ENCODE measurements around the gene PM20D1.
"Not testable (repeated sequence)": the region's sequence is repeated elsewhere in the genome, so short reads cannot be mapped to it uniquely, and the experiment has no call there.

The PM20D1 gene

DNA sequence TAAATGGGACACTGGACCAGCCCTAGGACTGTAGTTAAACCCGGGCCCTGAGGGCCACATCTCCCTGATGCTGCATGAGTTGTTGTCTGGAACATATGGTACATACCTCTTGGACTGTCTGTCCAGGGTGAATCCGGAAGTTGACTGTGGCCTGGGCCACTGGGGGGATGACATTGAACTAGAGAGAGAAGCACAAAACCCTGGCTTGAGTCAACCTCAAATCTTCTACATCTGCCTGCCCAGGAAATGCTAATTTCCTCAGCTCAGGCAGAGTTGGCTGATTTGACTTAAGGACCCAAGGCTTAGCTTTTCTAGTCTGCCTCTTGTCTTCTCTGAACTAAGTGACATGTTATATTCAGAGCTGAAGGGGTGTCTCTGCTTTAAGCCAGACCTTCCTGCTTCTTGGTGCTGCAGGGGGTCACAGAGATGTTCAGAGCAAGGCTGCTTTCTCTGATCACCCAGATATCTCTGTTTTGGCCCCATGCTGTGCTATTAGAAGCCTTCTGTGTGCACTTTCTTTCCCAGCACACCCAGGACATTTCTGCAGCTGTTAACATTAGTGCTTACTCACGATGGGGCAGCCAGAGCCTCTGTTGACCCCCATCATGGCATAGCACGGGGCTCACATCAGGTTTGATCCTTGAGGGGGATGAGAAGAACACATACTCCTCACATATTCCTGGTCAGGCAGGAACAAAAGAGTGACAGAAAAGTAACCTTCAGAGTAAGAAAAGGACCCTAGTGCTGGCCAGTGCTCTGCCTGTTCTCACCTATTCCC, 9.6 kb downstream of the PM20D1 start:
- DNase-seq (ENCODE audit: low read depth): no peak

GRCh38 chr1:205837382-205837970, 12.5 kb downstream of the PM20D1 start:
- no peak for DNase-seq (ENCODE audit: low read depth)

- DNase-seq (ENCODE audit: low read depth): no peak
Observed at GRCh38 chr1:205834751-205835150, 15.2 kb downstream of the PM20D1 start.

- DNase-seq (ENCODE audit: low read depth): no peak
Observed at GRCh38 chr1:205832326-205832751, 17.6 kb downstream of the PM20D1 start.

DNA sequence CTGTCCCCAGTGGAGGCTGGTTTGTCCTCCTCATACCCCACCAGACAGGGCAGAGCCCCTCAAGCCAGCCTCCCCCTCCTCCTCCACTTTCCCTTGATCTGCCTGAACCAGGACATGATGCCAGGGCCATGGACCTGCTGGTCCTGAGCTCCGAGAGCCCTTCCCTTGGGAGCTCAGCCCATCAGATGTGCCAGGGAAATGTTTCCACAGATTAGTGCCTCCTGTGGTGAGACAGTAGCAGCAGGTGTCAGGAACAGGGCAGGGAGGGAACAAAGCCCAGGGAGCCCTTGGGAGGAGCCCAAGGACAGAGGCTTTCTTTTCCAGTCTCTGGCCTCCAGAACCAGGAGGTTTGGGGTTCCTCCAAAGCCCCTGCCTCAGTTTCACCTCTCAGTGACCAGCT, 22.3 kb downstream of the PM20D1 start:
- DNase-seq (ENCODE audit: low read depth): no peak

DNA sequence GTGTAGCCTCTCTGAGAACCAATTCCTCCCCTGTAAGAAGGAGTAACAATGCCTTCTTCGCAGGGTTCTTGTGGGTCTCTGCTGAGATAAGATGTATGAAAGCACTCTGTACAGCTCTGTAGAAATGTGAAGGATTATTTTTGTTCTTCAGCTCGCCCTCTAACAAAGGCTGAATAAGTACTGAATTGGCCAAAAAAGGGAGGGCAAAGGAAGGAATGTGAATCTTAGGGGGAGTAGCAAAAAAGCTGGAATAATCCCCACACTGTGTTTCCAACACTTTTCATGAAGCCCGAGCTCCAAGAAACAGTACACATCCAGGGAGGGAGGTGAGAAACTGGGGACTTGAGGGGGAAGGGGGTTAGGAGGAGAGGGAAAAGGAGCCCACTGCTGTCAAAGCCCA, 22.9 kb downstream of the PM20D1 start:
- DNase-seq (ENCODE audit: low read depth): no peak

DNA sequence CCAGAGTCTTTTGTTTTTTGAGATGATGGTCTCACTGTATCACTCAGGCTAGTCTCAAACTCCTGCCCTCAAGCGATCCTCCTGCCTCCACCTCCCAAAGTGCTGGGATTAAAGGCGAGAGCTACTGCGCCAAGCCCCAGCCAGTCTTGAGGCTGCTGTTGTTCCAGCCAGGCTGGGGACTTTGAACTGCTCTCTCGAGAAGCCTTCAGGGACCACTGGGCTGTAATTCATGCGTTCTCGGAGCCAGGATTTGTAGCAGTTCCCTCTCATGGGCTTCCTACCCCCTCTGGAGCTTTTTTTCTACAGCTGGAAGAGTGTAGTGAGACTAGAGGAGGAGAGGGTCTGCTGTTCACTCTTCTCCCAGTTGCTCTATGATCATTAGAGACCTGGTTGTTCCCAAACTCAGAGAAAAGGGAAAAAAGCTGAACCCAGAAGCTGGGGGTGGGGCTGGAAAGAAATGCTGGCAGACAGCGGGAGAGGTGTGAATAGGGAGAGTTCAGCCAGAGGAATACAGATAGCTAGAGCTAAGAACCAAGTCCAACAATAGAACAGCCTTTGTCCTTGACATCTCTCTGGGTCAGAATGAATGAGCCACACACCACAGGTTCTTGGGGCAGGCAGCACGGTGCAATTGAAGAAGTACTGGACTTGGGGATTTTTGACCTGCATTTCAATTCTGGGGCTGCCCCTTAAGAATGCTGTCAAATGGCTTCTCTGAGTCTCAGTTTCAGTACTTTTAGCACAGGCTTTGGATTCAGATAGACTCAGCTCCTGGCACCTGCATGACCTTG, 23.7 kb downstream of the PM20D1 start:
- DNase-seq (ENCODE audit: low read depth): no peak

GRCh38 chr1:205824180-205824579, 25.8 kb downstream of the PM20D1 start:
- DNase-seq (ENCODE audit: low read depth): no peak

GRCh38 chr1:205823260-205823659, 26.7 kb downstream of the PM20D1 start:
- not testable (repeated sequence) for DNase-seq (ENCODE audit: low read depth)

DNA sequence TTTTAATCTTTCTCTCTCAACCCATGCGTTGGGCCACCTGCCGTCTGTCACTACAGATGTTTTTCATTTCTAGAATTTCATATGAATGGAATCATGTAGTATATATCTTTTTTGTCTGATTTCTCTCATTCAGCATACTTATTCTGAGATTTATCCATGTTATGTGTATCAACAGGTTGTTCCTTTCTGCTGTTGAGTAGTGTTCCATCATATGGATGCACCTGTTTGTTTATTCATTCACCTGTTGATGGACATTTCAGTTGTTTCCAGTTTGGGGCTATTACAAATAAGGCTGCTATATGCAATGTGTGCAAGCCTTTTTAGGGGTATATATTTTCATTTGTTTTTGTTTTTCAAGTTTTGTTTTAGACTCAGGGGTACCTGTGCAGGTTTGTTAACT, 27.5 kb downstream of the PM20D1 start:
- no peak for DNase-seq (ENCODE audit: low read depth)

DNA sequence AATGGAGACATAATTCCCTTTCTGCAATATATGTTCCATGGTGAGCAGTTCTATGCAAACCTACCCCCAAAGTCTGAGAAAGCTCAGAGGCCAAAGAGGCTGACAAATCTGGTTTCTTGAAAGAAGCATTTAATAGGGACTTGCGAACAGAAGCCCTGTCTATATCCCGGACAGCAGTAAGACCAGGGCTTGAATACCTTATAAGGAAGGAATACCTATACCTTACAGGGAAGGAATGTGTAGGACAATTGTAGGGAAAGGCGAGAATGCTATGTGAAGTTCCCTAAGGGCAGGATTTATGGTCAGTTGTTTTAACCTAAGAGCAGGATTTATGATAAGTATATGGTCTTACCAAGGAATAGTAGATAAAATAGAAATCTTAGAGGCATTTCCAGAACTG, 31.9 kb downstream of the PM20D1 start:
- no peak for DNase-seq (ENCODE audit: low read depth)

- no peak for DNase-seq (ENCODE audit: low read depth)
Observed at GRCh38 chr1:205817364-205817763, 32.6 kb downstream of the PM20D1 start.

- DNase-seq (ENCODE audit: low read depth): peak; percentile 22
Observed at GRCh38 chr1:205813755-205814058, 36.2 kb downstream of the PM20D1 start.

- DNase-seq (ENCODE audit: low read depth): peak; percentile 76
Observed at GRCh38 chr1:205812878-205813754, 36.8 kb downstream of the PM20D1 start, which contains the start of gene SLC41A1. Gene SLC41A1, minus strand, starts transcription at chr1:205813198. Its CDS starts 2,757 bp downstream, at chr1:205810441.

DNA sequence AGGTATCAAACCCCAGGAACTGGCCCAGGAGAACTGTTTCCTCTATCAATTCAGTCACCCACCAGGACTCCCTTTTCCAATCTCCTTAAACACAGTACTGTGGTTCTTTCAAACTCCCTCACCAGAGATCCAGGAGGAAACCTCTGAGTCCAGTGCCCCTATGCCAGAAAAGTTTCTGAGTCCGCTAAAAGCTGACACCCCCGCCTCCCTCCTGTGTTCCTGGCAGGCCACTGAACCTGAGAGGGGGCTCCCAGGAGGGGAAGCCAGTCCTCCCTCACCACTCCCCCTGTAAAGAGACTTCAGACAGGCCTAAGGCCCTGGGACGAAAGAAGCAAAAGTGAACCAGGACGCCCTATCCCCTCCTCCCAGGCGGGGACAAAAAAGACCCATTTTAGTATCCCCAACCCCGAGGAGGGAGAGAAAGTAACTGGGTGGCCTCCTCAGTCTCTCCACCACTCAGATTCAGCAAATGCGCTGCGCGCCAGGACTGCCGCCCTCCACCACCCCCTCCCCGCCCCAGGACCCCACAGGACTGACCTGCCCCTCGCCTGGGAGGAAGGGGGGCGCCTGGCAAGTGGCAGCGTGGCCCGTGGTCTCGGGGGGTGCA, 37.6 kb downstream of the PM20D1 start:
- DNase-seq (ENCODE audit: low read depth): peak; percentile 5

DNA sequence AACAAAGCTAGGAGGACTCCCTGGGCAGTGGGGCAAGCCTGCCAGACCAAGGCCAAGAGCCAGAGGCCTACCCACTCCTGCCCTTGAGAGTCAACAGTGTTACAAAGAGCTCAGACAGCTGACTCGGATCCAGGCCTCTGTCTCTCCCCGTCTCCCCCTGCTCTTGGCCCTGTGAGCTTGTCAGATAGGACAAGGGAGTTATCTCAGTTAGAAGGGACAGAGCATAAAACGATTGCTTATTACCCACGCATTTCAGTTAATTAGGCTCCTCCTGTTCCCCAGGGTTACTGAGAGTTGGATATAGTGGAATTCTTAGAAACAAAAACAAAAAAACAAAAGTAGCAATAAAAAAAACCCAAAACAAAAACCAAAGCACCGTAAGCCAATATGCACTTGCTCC, 38.3 kb downstream of the PM20D1 start:
- DNase-seq (ENCODE audit: low read depth): no peak

- DNase-seq (ENCODE audit: low read depth): no peak
Observed at GRCh38 chr1:205810448-205811157, 39.3 kb downstream of the PM20D1 start.

DNA sequence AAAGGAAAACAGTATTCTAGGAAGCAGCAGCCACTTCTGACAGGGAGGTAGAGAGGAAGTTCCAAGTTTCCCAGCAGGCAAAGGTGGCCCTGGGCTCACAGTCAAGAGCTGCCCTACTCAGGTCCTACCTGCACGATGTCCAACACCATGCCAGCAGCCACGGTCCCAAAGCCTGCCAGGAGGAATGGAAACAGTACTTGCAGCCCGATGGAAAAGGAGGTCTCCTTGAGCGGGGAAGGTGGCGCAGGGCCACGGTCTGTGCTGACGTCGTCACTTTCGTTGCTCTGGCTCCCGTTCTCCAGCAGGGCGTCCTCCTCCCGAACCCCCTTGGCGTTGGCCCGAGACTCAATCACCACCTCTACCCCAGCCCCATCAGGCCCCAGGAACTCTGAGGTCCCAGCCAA, 40.0 kb downstream of the PM20D1 start:
- no peak for DNase-seq (ENCODE audit: low read depth)

- no peak for DNase-seq (ENCODE audit: low read depth)
Observed at GRCh38 chr1:205809469-205809868, 40.5 kb downstream of the PM20D1 start.

DNA sequence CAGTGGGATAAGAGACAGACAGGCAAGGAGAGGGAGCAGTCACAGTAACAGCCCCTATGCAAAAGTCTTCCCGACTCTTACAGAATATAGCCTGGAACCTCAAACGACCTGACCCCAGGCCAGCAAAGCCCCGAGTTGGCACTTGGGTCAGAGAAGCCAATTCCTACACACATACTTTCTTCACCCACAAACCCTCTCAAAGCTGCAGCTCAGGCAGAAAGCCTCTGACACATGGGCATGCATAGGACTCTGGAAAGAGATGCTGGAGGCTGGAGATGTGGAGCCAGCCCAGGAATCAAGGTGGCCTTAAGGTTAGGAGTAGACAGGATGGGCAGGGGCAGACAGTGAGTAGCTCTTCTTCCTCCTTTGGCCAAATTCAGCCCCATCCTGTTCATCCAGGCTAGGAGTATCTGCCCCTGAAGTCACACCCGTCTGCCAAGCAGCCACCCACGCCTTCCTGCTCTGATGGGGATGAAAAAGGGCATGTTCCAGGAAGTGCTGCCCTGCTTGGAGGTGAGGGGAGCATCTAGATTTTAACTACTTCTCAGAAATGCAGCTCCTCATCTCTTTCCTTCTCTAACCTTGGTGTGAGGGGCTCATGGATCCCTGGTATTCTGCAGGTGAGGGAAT, 44.7 kb downstream of the PM20D1 start:
- DNase-seq (ENCODE audit: low read depth): no peak

DNA sequence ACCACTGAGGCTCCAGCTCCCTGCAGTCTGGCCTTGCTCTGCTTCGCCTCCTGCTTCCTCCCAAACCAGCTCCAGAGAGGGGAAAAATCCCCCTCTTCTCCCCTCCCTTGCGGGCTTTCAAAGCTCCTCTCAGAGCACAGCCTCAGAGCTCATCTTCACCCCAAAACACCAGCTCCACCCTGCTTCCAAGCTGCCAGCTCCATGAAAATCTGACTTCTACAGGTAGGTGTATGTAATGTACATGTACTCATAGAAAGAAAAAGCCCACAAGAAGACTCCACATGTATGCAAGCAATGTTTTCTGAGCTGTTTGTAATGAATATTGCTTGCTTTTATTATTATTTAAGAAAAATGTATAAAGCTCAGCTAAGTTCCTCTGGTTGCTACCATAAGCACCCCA, 45.3 kb downstream of the PM20D1 start:
- no peak for DNase-seq (ENCODE audit: low read depth)

Measured in HS-5 (cell line).